Measurements from ENCODE around the gene MINDY4.

Gene MINDY4

GRCh38 chr7:30728591-30729100 is 42.6 kb upstream of the MINDY4 start:
- no peaks in the 10 kb centered on the region for H3K27me3 ChIP-seq (ENCODE audit: insufficient read depth, insufficient read length)
- no peak overlapping the region for H3K4me3 ChIP-seq (ENCODE audit: insufficient read length, low read depth)
- no peaks in the 10 kb centered on the region for H3K36me3 ChIP-seq (ENCODE audit: insufficient read depth, insufficient read length, low read length)
- DNase-seq (ENCODE audit: low read depth, low spot score), result no peak
- H3K4me1 ChIP-seq (ENCODE audit: insufficient read depth, insufficient read length), result peaks cover 15% of the 10 kb centered on the region
- TF ChIP-seq SUZ12 (IDR thresholded peaks at IDR 0.05; ENCODE audit: extremely low read depth, insufficient read depth, insufficient read length) (no peak), YY1 (IDR thresholded peaks at IDR 0.05; ENCODE audit: insufficient read depth, insufficient read length) (no peak), ZNF274 (IDR thresholded peaks at IDR 0.05; ENCODE audit: low read depth, low read length) (no peak)
- no peak overlapping the region for H3K9ac ChIP-seq (ENCODE audit: insufficient read length, low read depth)
- H3K9me3 ChIP-seq (ENCODE audit: insufficient read depth, low read length), result no peaks in the 10 kb centered on the region

DNA sequence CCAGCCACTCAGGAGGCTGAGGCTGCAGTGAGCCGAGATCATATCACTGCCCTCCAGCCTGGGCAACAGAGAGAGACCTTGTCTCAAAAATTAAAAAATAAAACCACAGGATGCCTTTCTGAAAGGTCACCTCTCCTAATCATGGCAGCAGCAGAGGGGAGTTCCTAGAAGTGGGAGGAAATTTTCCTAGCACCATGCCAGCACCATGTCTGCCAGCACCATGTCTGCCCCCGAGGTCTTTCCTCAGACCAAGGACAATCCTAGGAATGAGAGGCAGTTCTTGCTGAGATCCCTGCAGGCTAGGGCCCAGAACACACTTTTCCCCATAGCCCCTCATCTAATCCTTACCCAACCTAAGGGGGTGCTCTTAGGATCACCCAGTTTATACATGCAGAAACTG is 41.6 kb upstream of the MINDY4 start:
- TF ChIP-seq ZNF274 (IDR thresholded peaks at IDR 0.05; ENCODE audit: low read depth, low read length), result no peak
- TF ChIP-seq SUZ12 (IDR thresholded peaks at IDR 0.05; ENCODE audit: extremely low read depth, insufficient read depth, insufficient read length), result no peak
- TF ChIP-seq YY1 (IDR thresholded peaks at IDR 0.05; ENCODE audit: insufficient read depth, insufficient read length), result no peak
- Histone ChIP-seq H3K4me3 (ENCODE audit: insufficient read length, low read depth) (no peak overlapping the region), H3K4me1 (ENCODE audit: insufficient read depth, insufficient read length) (peaks cover 18% of the 10 kb centered on the region), H3K27me3 (ENCODE audit: insufficient read depth, insufficient read length) (no peaks in the 10 kb centered on the region), H3K9ac (ENCODE audit: insufficient read length, low read depth) (no peak overlapping the region), H3K36me3 (ENCODE audit: insufficient read depth, insufficient read length, low read length) (no peaks in the 10 kb centered on the region), H3K9me3 (ENCODE audit: insufficient read depth, low read length) (no peaks in the 10 kb centered on the region)
- no peak for DNase-seq (ENCODE audit: low read depth, low spot score)

DNA sequence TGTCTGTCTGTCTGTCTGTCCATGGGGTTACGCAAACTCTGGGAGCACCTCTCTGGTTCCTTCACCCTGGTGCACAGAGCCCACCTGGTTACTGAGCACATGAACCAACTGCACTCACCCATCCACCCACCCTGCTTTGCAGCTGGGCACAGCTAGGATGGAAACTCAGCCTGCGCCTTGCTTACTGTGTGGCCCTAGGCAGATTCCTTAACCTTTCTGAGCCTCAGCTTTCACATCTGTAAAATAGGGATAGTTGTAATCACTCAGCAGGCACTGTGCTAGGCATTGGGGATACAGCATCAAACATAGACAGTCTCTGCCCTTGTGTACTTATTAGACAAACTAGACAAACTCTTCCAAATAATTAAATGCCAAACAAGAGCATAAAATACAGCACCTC is 41.1 kb upstream of the MINDY4 start:
- TF ChIP-seq SUZ12 (IDR thresholded peaks at IDR 0.05; ENCODE audit: extremely low read depth, insufficient read depth, insufficient read length), result no peak
- TF ChIP-seq YY1 (IDR thresholded peaks at IDR 0.05; ENCODE audit: insufficient read depth, insufficient read length), result no peak
- TF ChIP-seq ZNF274 (IDR thresholded peaks at IDR 0.05; ENCODE audit: low read depth, low read length), result no peak
- H3K27me3 ChIP-seq (ENCODE audit: insufficient read depth, insufficient read length), result no peaks in the 10 kb centered on the region
- no peak for DNase-seq (ENCODE audit: low read depth, low spot score)

DNA sequence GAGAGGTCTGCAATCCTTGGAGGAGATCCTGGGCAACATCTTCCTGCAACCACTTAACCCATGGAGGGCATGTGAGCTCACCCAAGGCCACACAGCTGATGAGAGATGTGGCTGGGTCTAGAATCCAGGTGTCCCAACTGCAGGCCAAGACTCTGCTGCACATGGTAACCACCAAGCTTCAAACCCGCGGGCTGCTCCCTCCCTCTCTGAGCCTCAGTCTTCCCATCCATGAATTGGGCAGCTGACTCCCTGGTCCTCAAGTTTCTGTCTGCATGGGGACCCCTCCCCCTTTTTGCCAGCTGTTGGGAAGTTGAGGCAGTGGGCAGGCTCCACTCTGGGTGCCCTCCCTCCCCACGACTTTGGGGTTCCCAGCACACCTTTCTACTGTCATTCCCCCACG is 40.2 kb upstream of the MINDY4 start:
- Histone ChIP-seq H3K4me3 (ENCODE audit: insufficient read length, low read depth) (no peak overlapping the region), H3K36me3 (ENCODE audit: insufficient read depth, insufficient read length, low read length) (no peaks in the 10 kb centered on the region), H3K4me1 (ENCODE audit: insufficient read depth, insufficient read length) (peaks cover 19% of the 10 kb centered on the region), H3K9me3 (ENCODE audit: insufficient read depth, low read length) (peaks cover 8% of the 10 kb centered on the region; the same call in 1 of the 2 replicates), H3K27me3 (ENCODE audit: insufficient read depth, insufficient read length) (no peaks in the 10 kb centered on the region), H3K9ac (ENCODE audit: insufficient read length, low read depth) (no peak overlapping the region)
- TF ChIP-seq SUZ12 (IDR thresholded peaks at IDR 0.05; ENCODE audit: extremely low read depth, insufficient read depth, insufficient read length) (no peak), ZNF274 (IDR thresholded peaks at IDR 0.05; ENCODE audit: low read depth, low read length) (no peak), YY1 (IDR thresholded peaks at IDR 0.05; ENCODE audit: insufficient read depth, insufficient read length) (no peak)
- no peak for DNase-seq (ENCODE audit: low read depth, low spot score)

More for the DNA sequence above, 41.1 kb upstream of the MINDY4 start:
- Histone ChIP-seq H3K9me3 (ENCODE audit: insufficient read depth, low read length) (no peaks in the 10 kb centered on the region), H3K4me3 (ENCODE audit: insufficient read length, low read depth) (no peak overlapping the region), H3K36me3 (ENCODE audit: insufficient read depth, insufficient read length, low read length) (no peaks in the 10 kb centered on the region), H3K9ac (ENCODE audit: insufficient read length, low read depth) (no peak overlapping the region), H3K4me1 (ENCODE audit: insufficient read depth, insufficient read length) (peaks cover 19% of the 10 kb centered on the region)

GRCh38 chr7:30731581-30731980 is 39.6 kb upstream of the MINDY4 start:
- peaks cover 8% of the 10 kb centered on the region; the same call in 1 of the 2 replicates for H3K9me3 ChIP-seq (ENCODE audit: insufficient read depth, low read length)
- no peaks in the 10 kb centered on the region for H3K36me3 ChIP-seq (ENCODE audit: insufficient read depth, insufficient read length, low read length)
- H3K9ac ChIP-seq (ENCODE audit: insufficient read length, low read depth), result no peak overlapping the region
- H3K4me1 ChIP-seq (ENCODE audit: insufficient read depth, insufficient read length), result peaks cover 15% of the 10 kb centered on the region
- TF ChIP-seq SUZ12 (IDR thresholded peaks at IDR 0.05; ENCODE audit: extremely low read depth, insufficient read depth, insufficient read length) (no peak), YY1 (IDR thresholded peaks at IDR 0.05; ENCODE audit: insufficient read depth, insufficient read length) (no peak), ZNF274 (IDR thresholded peaks at IDR 0.05; ENCODE audit: low read depth, low read length) (no peak)
- no peak overlapping the region for H3K4me3 ChIP-seq (ENCODE audit: insufficient read length, low read depth)
- H3K27me3 ChIP-seq (ENCODE audit: insufficient read depth, insufficient read length), result no peaks in the 10 kb centered on the region
- DNase-seq (ENCODE audit: low read depth, low spot score), result no peak

- no peak overlapping the region for H3K9ac ChIP-seq (ENCODE audit: insufficient read length, low read depth)
- no peak for TF ChIP-seq YY1 (IDR thresholded peaks at IDR 0.05; ENCODE audit: insufficient read depth, insufficient read length)
- no peak for TF ChIP-seq SUZ12 (IDR thresholded peaks at IDR 0.05; ENCODE audit: extremely low read depth, insufficient read depth, insufficient read length)
- no peak for TF ChIP-seq ZNF274 (IDR thresholded peaks at IDR 0.05; ENCODE audit: low read depth, low read length)
- no peaks in the 10 kb centered on the region for H3K36me3 ChIP-seq (ENCODE audit: insufficient read depth, insufficient read length, low read length)
- peaks cover 9% of the 10 kb centered on the region for H3K4me1 ChIP-seq (ENCODE audit: insufficient read depth, insufficient read length)
- no peak overlapping the region for H3K4me3 ChIP-seq (ENCODE audit: insufficient read length, low read depth)
- no peaks in the 10 kb centered on the region for H3K27me3 ChIP-seq (ENCODE audit: insufficient read depth, insufficient read length)
- H3K9me3 ChIP-seq (ENCODE audit: insufficient read depth, low read length), result peaks cover 8% of the 10 kb centered on the region; the same call in 1 of the 2 replicates
- DNase-seq (ENCODE audit: low read depth, low spot score), result no peak
Observed at GRCh38 chr7:30732606-30733005, 38.6 kb upstream of the MINDY4 start.

GRCh38 chr7:30733216-30733615 is 38.0 kb upstream of the MINDY4 start:
- H3K9ac ChIP-seq (ENCODE audit: insufficient read length, low read depth), result no peak overlapping the region
- H3K4me1 ChIP-seq (ENCODE audit: insufficient read depth, insufficient read length), result peaks cover 7% of the 10 kb centered on the region
- no peak for TF ChIP-seq YY1 (IDR thresholded peaks at IDR 0.05; ENCODE audit: insufficient read depth, insufficient read length)
- TF ChIP-seq SUZ12 (IDR thresholded peaks at IDR 0.05; ENCODE audit: extremely low read depth, insufficient read depth, insufficient read length), result no peak
- no peak for TF ChIP-seq ZNF274 (IDR thresholded peaks at IDR 0.05; ENCODE audit: low read depth, low read length)
- H3K27me3 ChIP-seq (ENCODE audit: insufficient read depth, insufficient read length), result no peaks in the 10 kb centered on the region
- no peaks in the 10 kb centered on the region for H3K36me3 ChIP-seq (ENCODE audit: insufficient read depth, insufficient read length, low read length)
- H3K9me3 ChIP-seq (ENCODE audit: insufficient read depth, low read length), result peaks cover 8% of the 10 kb centered on the region; the same call in 1 of the 2 replicates
- H3K4me3 ChIP-seq (ENCODE audit: insufficient read length, low read depth), result no peak overlapping the region
- no peak for DNase-seq (ENCODE audit: low read depth, low spot score)

All from NT2/D1 (cell line).